HEK293 (cell line): ENCODE measurements around the gene DIP2C.
A peak's percentile ranks its signal among the peaks of the same experiment; 100 is the strongest.

Experiments
- CTCF ChIA-PET: fragments of 350-600 bp; formaldehyde crosslinking; extraction: SDS; loops from one replicate; lab custom pipeline; 2021; ENCODE audit warnings: antibody characterized with exemption; lab: Yijun Ruan, JAX
- POLR2A ChIA-PET: fragments of 300-600 bp; formaldehyde crosslinking; extraction: SDS; loops from one replicate; lab custom pipeline; 2020; ENCODE audit warnings: antibody characterized with exemption, inconsistent platforms; lab: Yijun Ruan, JAX
- H3K27ac ChIP-seq: fragments of 200-500 bp; sonication (Bioruptor generic); 2 replicates; pipeline ENCODE4 v1.5.1; 2014; ENCODE audit warnings: low read depth, low read length, control low read depth, inconsistent platforms; ENCODE audit errors: extremely low read depth
- H3K36me3 ChIP-seq, 2 experiments: fragments of 200-500 bp in 1 of 2; sonication (Bioruptor generic) in 1 of 2; 1 replicate in 1 of 2; 2 replicates in 1 of 2; pipeline ENCODE4 v1.5.1; 2014 to 2017; ENCODE audit warnings: inconsistent platforms in 2 of 2, low read length in 2 of 2; ENCODE audit not compliant: control insufficient read depth in 2 of 2, insufficient read depth in 1 of 2
- H3K4me1 ChIP-seq: fragments of 200-500 bp; sonication (Bioruptor generic); 2 replicates; pipeline ENCODE4 v1.5.1; 2014; ENCODE audit warnings: mild to moderate bottlenecking, low read length, inconsistent platforms; ENCODE audit not compliant: control insufficient read depth, insufficient read depth
- H3K4me3 ChIP-seq: 2 replicates; pipeline ENCODE4 v1.5.1; 2011; ENCODE audit warnings: low read depth, mild to moderate bottlenecking, control low read depth, low read length, moderate library complexity
- H3K9me3 ChIP-seq: fragments of 200-500 bp; sonication (Bioruptor generic); 2 replicates; pipeline ENCODE4 v1.5.1; 2014; ENCODE audit warnings: low read depth, low read length, inconsistent platforms; ENCODE audit not compliant: control insufficient read depth, insufficient read depth
- HOXA7 ChIP-seq: sonication (generic); formaldehyde crosslinking; IDR thresholded peaks from 2 replicates; pipeline ENCODE4 v1.8.1; 2022; ENCODE audit warnings: missing genetic modification reagents, borderline replicate concordance
- KLF1 ChIP-seq: fragments of 450-650 bp; formaldehyde crosslinking; IDR thresholded peaks from 2 replicates; pipeline ENCODE4 v1.5.1; 2016; ENCODE audit warnings: missing biosample characterization, missing genetic modification characterization
- PRDM1 ChIP-seq: fragments of 450-650 bp; formaldehyde crosslinking; IDR thresholded peaks from 2 replicates; pipeline ENCODE4; 2016; ENCODE audit warnings: missing biosample characterization, missing genetic modification characterization
- SETDB1 ChIP-seq: IDR thresholded peaks from one replicate; pipeline ENCODE4 v1.6.1; 2017; ENCODE audit warnings: mild to moderate bottlenecking, low read length, moderate library complexity, mixed read lengths; ENCODE audit not compliant: insufficient read length
- TRIM28 ChIP-seq: IDR thresholded peaks from 2 replicates; pipeline ENCODE4 v1.6.1; 2011; ENCODE audit warnings: low read length, control low read depth, borderline replicate concordance
- ZFP3 ChIP-seq: fragments of 450-650 bp; formaldehyde crosslinking; IDR thresholded peaks from 2 replicates; pipeline ENCODE4 v1.5.1; 2016; ENCODE audit warnings: low read depth, missing biosample characterization, missing genetic modification characterization
- ZFP37 ChIP-seq: fragments of 450-650 bp; formaldehyde crosslinking; IDR thresholded peaks from 2 replicates; pipeline ENCODE4 v1.5.1; 2016; ENCODE audit warnings: missing biosample characterization, missing genetic modification characterization
- ZFP41 ChIP-seq: fragments of 450-650 bp; formaldehyde crosslinking; IDR thresholded peaks from 2 replicates; pipeline ENCODE4 v1.5.1; 2016; ENCODE audit warnings: missing biosample characterization, missing genetic modification characterization, borderline replicate concordance
- ZNF175 ChIP-seq: fragments of 450-650 bp; formaldehyde crosslinking; IDR thresholded peaks from 2 replicates; pipeline ENCODE4 v1.5.1; 2016; ENCODE audit warnings: missing biosample characterization, missing genetic modification characterization
- ZNF211 ChIP-seq: fragments of 450-650 bp; formaldehyde crosslinking; IDR thresholded peaks from 2 replicates; pipeline ENCODE4 v1.5.1; 2016; ENCODE audit warnings: low read depth, missing biosample characterization, missing genetic modification characterization
- ZNF24 ChIP-seq: fragments of 450-650 bp; formaldehyde crosslinking; IDR thresholded peaks from 2 replicates; pipeline ENCODE4 v1.5.1; 2016; ENCODE audit warnings: missing biosample characterization, missing genetic modification characterization
- ZNF274 ChIP-seq, 2 experiments: fragments of 200-500 bp in 1 of 2; fragments of 450-650 bp in 1 of 2; sonication (Bioruptor generic) in 1 of 2; formaldehyde crosslinking in 1 of 2; IDR thresholded peaks; 2 replicates each; pipeline versions ENCODE4 v1.5.1 to v1.6.1; 2014 to 2016; ENCODE audit warnings: borderline replicate concordance in 1 of 2, inconsistent platforms in 1 of 2, low read length in 1 of 2, missing biosample characterization in 1 of 2, missing genetic modification characterization in 1 of 2
- ZNF324 ChIP-seq: fragments of 450-650 bp; formaldehyde crosslinking; IDR thresholded peaks from 2 replicates; pipeline ENCODE4 v1.5.1; 2016; ENCODE audit warnings: missing biosample characterization, missing genetic modification characterization
- ZNF423 ChIP-seq: fragments of 450-650 bp; formaldehyde crosslinking; IDR thresholded peaks from 2 replicates; pipeline ENCODE4 v1.5.1; 2016; ENCODE audit warnings: missing biosample characterization, missing genetic modification characterization
- ZNF561 ChIP-seq: fragments of 450-650 bp; IDR thresholded peaks from 2 replicates; pipeline ENCODE4 v1.5.1; 2018; ENCODE audit warnings: missing biosample characterization, missing genetic modification characterization, borderline replicate concordance
- ZNF658 ChIP-seq: fragments of 450-650 bp; formaldehyde crosslinking; IDR thresholded peaks from 2 replicates; pipeline ENCODE4; 2016; ENCODE audit warnings: missing biosample characterization, missing genetic modification characterization
- ZNF670 ChIP-seq: fragments of 450-650 bp; formaldehyde crosslinking; IDR thresholded peaks from 2 replicates; pipeline ENCODE4 v1.5.1; 2016; ENCODE audit warnings: missing biosample characterization, missing genetic modification characterization, low read depth
- ZNF707 ChIP-seq: fragments of 450-650 bp; formaldehyde crosslinking; IDR thresholded peaks from 2 replicates; pipeline ENCODE4 v1.5.1; 2016; ENCODE audit warnings: missing biosample characterization, missing genetic modification characterization
- TF ChIP-seq, protein P1 (sequence below): fragments of 450-650 bp; formaldehyde crosslinking; IDR thresholded peaks from 2 replicates; pipeline ENCODE4 v1.5.1; 2016; ENCODE audit warnings: missing biosample characterization, missing genetic modification characterization
- TF ChIP-seq, protein P2 (sequence below): fragments of 450-650 bp; formaldehyde crosslinking; IDR thresholded peaks from 2 replicates; pipeline ENCODE4 v1.5.1; 2016; ENCODE audit warnings: missing biosample characterization, missing genetic modification characterization
- TF ChIP-seq, protein P3 (sequence below): fragments of 450-650 bp; formaldehyde crosslinking; IDR thresholded peaks from 2 replicates; pipeline ENCODE4 v1.5.1; 2017; ENCODE audit warnings: missing biosample characterization, missing genetic modification characterization
- TF ChIP-seq, protein P4 (sequence below): fragments of 450-650 bp; formaldehyde crosslinking; IDR thresholded peaks from 2 replicates; pipeline ENCODE4 v1.5.1; 2017; ENCODE audit warnings: missing biosample characterization, mild to moderate bottlenecking, missing genetic modification characterization, moderate library complexity
- TF ChIP-seq, protein P5 (sequence below): fragments of 450-650 bp; formaldehyde crosslinking; IDR thresholded peaks from 2 replicates; pipeline ENCODE4 v1.5.1; 2016; ENCODE audit warnings: missing biosample characterization, missing genetic modification characterization, low read depth

The DIP2C gene

DNA sequence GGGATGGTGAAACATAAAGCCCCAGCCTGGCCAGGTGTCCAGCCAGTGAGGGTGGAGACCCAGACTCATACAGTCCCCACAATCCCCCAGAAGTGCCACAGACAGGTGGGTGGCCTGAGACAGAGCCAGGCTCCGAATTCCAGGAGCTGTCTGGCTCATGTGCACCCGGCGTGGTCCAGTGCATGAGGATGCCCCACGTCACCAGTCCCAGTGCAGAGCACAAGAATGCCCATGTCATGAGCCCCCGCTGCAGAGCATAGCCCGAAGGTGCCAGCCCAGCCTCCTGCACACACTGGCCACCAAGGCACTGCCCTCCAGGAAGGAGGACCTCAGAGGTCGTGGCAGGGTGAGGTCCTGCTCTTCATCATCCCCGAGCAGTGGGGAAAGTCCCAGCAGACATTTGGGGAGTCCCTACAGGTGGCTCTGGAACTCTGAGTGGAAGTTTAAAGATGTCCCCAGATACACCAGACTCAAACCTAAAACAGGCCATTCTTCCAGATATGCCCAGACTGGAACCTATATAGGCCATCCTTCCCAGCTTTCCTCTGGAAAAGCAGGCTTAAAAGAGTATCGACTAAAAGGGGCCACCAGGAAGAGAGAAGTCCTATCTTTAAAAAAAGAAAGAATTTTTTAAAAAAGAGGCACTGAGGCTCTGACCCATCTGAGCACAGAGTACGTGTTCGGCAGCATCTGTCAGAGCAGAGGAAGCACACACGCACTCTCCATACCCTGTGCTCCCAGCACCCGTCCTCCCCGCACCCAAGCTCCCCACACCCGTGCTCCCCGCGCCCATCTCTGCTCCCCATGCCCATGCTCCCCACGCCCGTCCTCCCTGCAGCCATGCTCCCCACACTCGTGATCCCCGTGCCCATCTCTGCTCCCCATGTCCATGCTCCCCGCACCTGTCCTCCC is 11.5 kb downstream of the DIP2C start:
- H3K27ac ChIP-seq, result no peak overlapping the region
- TF ChIP-seq KLF1 (tag by site-specific recombination) (0 out of 2 replicates have a peak, but pooled peaks have one; percentile 16), ZNF175 (tag by site-specific recombination) (no peak), ZNF658 (tag by site-specific recombination) (no peak)
- TF ChIP-seq, protein P1, sequence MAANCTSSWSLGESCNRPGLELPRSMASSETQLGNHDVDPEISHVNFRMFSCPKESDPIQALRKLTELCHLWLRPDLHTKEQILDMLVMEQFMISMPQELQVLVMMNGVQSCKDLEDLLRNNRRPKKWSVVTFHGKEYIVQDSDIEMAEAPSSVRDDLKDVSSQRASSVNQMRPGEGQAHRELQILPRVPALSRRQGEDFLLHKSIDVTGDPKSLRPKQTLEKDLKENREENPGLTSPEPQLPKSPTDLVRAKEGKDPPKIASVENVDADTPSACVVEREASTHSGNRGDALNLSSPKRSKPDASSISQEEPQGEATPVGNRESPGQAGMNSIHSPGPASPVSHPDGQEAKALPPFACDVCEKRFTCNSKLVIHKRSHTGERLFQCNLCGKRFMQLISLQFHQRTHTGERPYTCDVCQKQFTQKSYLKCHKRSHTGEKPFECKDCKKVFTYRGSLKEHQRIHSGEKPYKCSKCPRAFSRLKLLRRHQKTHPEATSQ (tag by site-specific recombination), result no peak
- ChIA-PET POLR2A (interaction anchor here (0.6 kb wide), 1 partner anchor 110 kb away, joined by 5 read pairs; no protein-coding TSS in a partner anchor), CTCF (no interaction called here)
- no peaks in the 10 kb centered on the region for H3K36me3 ChIP-seq
- H3K4me3 ChIP-seq, result no peak overlapping the region
- H3K9me3 ChIP-seq, result no peaks in the 10 kb centered on the region
- H3K4me1 ChIP-seq, result peaks cover 7% of the 10 kb centered on the region; the same call in 1 of the 2 replicates

DNA sequence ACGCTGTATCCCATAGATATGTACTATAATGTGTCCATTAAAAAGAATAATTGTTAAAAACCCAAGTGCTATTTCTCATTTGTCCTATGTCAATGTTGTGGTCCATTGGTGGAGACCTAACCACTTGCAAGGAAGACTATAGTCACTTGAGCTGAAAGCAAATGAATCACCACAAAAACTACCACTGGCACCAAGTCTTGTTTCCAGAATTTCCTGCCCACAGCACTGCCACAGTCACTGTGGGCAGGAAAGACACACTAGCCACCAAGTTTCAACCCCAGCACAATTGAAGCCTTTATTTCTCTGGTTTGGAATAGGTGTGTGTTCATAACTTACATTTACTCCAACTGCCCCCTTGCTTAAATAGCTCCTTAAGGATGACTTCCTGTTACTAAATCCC is 12.4 kb downstream of the DIP2C start:
- CTCF ChIA-PET, result interaction anchor here (0.7 kb wide), 1 partner anchor 17 kb away, joined by 3 read pairs; no protein-coding TSS in a partner anchor
- Histone ChIP-seq H3K36me3 (no peaks in the 10 kb centered on the region), H3K4me3 (no peak overlapping the region), H3K27ac (no peak overlapping the region), H3K9me3 (no peaks in the 10 kb centered on the region), H3K4me1 (peaks cover 7% of the 10 kb centered on the region; the same call in 1 of the 2 replicates)
- no peak for TF ChIP-seq SETDB1
- no peak for TF ChIP-seq ZNF561 (tag by site-specific recombination)
- no peak for TF ChIP-seq PRDM1
- TF ChIP-seq, protein P2, sequence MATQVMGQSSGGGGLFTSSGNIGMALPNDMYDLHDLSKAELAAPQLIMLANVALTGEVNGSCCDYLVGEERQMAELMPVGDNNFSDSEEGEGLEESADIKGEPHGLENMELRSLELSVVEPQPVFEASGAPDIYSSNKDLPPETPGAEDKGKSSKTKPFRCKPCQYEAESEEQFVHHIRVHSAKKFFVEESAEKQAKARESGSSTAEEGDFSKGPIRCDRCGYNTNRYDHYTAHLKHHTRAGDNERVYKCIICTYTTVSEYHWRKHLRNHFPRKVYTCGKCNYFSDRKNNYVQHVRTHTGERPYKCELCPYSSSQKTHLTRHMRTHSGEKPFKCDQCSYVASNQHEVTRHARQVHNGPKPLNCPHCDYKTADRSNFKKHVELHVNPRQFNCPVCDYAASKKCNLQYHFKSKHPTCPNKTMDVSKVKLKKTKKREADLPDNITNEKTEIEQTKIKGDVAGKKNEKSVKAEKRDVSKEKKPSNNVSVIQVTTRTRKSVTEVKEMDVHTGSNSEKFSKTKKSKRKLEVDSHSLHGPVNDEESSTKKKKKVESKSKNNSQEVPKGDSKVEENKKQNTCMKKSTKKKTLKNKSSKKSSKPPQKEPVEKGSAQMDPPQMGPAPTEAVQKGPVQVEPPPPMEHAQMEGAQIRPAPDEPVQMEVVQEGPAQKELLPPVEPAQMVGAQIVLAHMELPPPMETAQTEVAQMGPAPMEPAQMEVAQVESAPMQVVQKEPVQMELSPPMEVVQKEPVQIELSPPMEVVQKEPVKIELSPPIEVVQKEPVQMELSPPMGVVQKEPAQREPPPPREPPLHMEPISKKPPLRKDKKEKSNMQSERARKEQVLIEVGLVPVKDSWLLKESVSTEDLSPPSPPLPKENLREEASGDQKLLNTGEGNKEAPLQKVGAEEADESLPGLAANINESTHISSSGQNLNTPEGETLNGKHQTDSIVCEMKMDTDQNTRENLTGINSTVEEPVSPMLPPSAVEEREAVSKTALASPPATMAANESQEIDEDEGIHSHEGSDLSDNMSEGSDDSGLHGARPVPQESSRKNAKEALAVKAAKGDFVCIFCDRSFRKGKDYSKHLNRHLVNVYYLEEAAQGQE, result no peak
- TF ChIP-seq, protein P3, sequence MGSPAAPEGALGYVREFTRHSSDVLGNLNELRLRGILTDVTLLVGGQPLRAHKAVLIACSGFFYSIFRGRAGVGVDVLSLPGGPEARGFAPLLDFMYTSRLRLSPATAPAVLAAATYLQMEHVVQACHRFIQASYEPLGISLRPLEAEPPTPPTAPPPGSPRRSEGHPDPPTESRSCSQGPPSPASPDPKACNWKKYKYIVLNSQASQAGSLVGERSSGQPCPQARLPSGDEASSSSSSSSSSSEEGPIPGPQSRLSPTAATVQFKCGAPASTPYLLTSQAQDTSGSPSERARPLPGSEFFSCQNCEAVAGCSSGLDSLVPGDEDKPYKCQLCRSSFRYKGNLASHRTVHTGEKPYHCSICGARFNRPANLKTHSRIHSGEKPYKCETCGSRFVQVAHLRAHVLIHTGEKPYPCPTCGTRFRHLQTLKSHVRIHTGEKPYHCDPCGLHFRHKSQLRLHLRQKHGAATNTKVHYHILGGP (tag by site-specific recombination), result no peak
- TF ChIP-seq, protein P4, sequence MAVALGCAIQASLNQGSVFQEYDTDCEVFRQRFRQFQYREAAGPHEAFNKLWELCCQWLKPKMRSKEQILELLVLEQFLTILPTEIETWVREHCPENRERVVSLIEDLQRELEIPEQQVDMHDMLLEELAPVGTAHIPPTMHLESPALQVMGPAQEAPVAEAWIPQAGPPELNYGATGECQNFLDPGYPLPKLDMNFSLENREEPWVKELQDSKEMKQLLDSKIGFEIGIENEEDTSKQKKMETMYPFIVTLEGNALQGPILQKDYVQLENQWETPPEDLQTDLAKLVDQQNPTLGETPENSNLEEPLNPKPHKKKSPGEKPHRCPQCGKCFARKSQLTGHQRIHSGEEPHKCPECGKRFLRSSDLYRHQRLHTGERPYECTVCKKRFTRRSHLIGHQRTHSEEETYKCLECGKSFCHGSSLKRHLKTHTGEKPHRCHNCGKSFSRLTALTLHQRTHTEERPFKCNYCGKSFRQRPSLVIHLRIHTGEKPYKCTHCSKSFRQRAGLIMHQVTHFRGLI, result no peak
- no peak for TF ChIP-seq ZNF324 (tag by site-specific recombination)
- TF ChIP-seq ZNF670 (tag by site-specific recombination), result no peak
- TF ChIP-seq, protein P5, sequence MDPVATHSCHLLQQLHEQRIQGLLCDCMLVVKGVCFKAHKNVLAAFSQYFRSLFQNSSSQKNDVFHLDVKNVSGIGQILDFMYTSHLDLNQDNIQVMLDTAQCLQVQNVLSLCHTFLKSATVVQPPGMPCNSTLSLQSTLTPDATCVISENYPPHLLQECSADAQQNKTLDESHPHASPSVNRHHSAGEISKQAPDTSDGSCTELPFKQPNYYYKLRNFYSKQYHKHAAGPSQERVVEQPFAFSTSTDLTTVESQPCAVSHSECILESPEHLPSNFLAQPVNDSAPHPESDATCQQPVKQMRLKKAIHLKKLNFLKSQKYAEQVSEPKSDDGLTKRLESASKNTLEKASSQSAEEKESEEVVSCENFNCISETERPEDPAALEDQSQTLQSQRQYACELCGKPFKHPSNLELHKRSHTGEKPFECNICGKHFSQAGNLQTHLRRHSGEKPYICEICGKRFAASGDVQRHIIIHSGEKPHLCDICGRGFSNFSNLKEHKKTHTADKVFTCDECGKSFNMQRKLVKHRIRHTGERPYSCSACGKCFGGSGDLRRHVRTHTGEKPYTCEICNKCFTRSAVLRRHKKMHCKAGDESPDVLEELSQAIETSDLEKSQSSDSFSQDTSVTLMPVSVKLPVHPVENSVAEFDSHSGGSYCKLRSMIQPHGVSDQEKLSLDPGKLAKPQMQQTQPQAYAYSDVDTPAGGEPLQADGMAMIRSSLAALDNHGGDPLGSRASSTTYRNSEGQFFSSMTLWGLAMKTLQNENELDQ (tag by site-specific recombination), result no peak
- no peak for TF ChIP-seq ZFP37
- no peak for TF ChIP-seq HOXA7 (CRISPR knock-in tag)
- no peak for TF ChIP-seq ZFP41 (tag by site-specific recombination)
- TF ChIP-seq ZFP3 (tag by site-specific recombination), result no peak
- TF ChIP-seq ZNF707 (tag by site-specific recombination), result no peak
- no peak for TF ChIP-seq ZNF274 (IDR thresholded peaks at IDR 0.05; ENCODE audit: low read length)
- no peak for TF ChIP-seq ZNF274 (tag by site-specific recombination; IDR thresholded peaks at IDR 0.05; ENCODE audit: borderline replicate concordance)
- no peak for TF ChIP-seq ZNF211 (tag by site-specific recombination)
- TF ChIP-seq ZNF423 (tag by site-specific recombination), result no peak
- no peak for TF ChIP-seq ZNF24 (tag by site-specific recombination)
- TF ChIP-seq TRIM28, result no peak
- POLR2A ChIA-PET, result no interaction called here
